CD14-positive monocyte (primary cell): ENCODE results near the gene GLDC. TPM values are rescaled to one million over a fixed set of nuclear protein-coding genes. Genes with fewer than 3 reads are reported as not detected.

ENCODE experiments used
- DNase-seq, 3 donors: peaks; one replicate each; pipeline ENCODE4 v3.0.0-alpha.2; 2011 to 2022
- H2AFZ ChIP-seq: 2 replicates; pipeline ENCODE4 v1.6.0; 2012; ENCODE audit warnings: mild to moderate bottlenecking, low read depth, low read length, inconsistent platforms; ENCODE audit not compliant: insufficient read depth, poor library complexity, severe bottlenecking
- H3K27ac ChIP-seq, 2 donors: 1 replicate in 1 of 2; 2 replicates in 1 of 2; pipeline ENCODE4 v1.5.1; 2012 to 2013; ENCODE audit warnings: low read length in 2 of 2, control low read depth in 1 of 2, inconsistent platforms in 1 of 2, low read depth in 1 of 2, mild to moderate bottlenecking in 1 of 2
- H3K27me3 ChIP-seq, 2 donors: one replicate each; pipeline versions ENCODE4 v1.6.0 to v1.6.1; 2011 to 2013; ENCODE audit warnings: low read length in 2 of 2; ENCODE audit not compliant: control insufficient read depth in 2 of 2, insufficient read depth in 2 of 2
- H3K36me3 ChIP-seq, 2 donors: replicated peaks in 1 of 2; 1 replicate in 1 of 2; 2 replicates in 1 of 2; pipeline versions ENCODE4 v1.5.1 to v1.6.1; 2012 to 2013; ENCODE audit warnings: low read length in 2 of 2, control low read depth in 1 of 2, inconsistent platforms in 1 of 2, mild to moderate bottlenecking in 1 of 2; ENCODE audit not compliant: insufficient read depth in 2 of 2, control insufficient read depth in 1 of 2
- H3K4me1 ChIP-seq, 2 donors: 1 replicate in 1 of 2; 2 replicates in 1 of 2; pipeline versions ENCODE4 v1.5.1 to v1.6.1; 2012 to 2013; ENCODE audit warnings: low read length in 2 of 2, control low read depth in 1 of 2, inconsistent platforms in 1 of 2, mild to moderate bottlenecking in 1 of 2, moderate library complexity in 1 of 2; ENCODE audit not compliant: insufficient read depth in 2 of 2, control insufficient read depth in 1 of 2
- H3K4me2 ChIP-seq: replicated peaks from 2 replicates; pipeline ENCODE3; 2012; ENCODE audit warnings: low read length, moderate library complexity, mild to moderate bottlenecking; ENCODE audit not compliant: poor library complexity, severe bottlenecking; ENCODE audit errors: extremely low read depth
- H3K4me3 ChIP-seq, 3 experiments: fragments of 200-600 bp in 1 of 3; sonication (generic) in 1 of 3; replicated peaks in 1 of 3; 1 replicate in 2 of 3; 2 replicates in 1 of 3; pipeline ENCODE4 v1.5.1; 2011 to 2013; ENCODE audit warnings: low read length in 3 of 3, mild to moderate bottlenecking in 3 of 3, control low read depth in 2 of 3, low read depth in 2 of 3, inconsistent platforms in 1 of 3, moderate library complexity in 1 of 3
- H3K79me2 ChIP-seq: 2 replicates; pipeline ENCODE4 v1.6.0; 2012; ENCODE audit warnings: mild to moderate bottlenecking, control low read depth, inconsistent platforms, low read length, moderate library complexity; ENCODE audit not compliant: insufficient read depth
- H3K9ac ChIP-seq: 2 replicates; pipeline ENCODE4 v1.6.0; 2017; ENCODE audit warnings: low read length, mild to moderate bottlenecking; ENCODE audit not compliant: insufficient read depth, poor library complexity, severe bottlenecking
- H3K9me3 ChIP-seq, 2 donors: replicated peaks in 1 of 2; 1 replicate in 1 of 2; 2 replicates in 1 of 2; pipeline versions ENCODE4 v1.5.1 to v1.6.1; 2012 to 2013; ENCODE audit warnings: low read length in 2 of 2, control low read depth in 1 of 2; ENCODE audit not compliant: control insufficient read depth in 1 of 2, insufficient read depth in 1 of 2
- H4K20me1 ChIP-seq: 2 replicates; pipeline ENCODE4 v1.6.0; 2012; ENCODE audit warnings: mild to moderate bottlenecking, low read length, control low read depth, moderate library complexity; ENCODE audit not compliant: insufficient read depth
- H3K27ac Mint-ChIP-seq, 7 donors: one replicate each; pipeline ENCODE4 v1.8.0; 2020; ENCODE audit warnings: mild to moderate bottlenecking in 7 of 7, mixed read lengths in 7 of 7, moderate library complexity in 6 of 7, inconsistent platforms in 2 of 7
- H3K27me3 Mint-ChIP-seq, 3 donors: one replicate each; pipeline ENCODE4 v1.8.0; 2021 to 2022; ENCODE audit warnings: low read depth in 3 of 3, mild to moderate bottlenecking in 3 of 3, mixed read lengths in 3 of 3, moderate library complexity in 3 of 3, inconsistent platforms in 1 of 3
- H3K36me3 Mint-ChIP-seq, 2 donors: one replicate each; pipeline ENCODE4 v1.8.0; 2020; ENCODE audit warnings: mixed read lengths in 2 of 2, inconsistent platforms in 1 of 2, mild to moderate bottlenecking in 1 of 2
- H3K4me1 Mint-ChIP-seq: one replicate; pipeline ENCODE4 v1.8.0; 2020; ENCODE audit warnings: mild to moderate bottlenecking, mixed read lengths
- H3K4me3 Mint-ChIP-seq, 2 donors: one replicate each; pipeline ENCODE4 v1.8.0; 2020; ENCODE audit warnings: mild to moderate bottlenecking in 2 of 2, mixed read lengths in 2 of 2, moderate library complexity in 1 of 2
- H3K9me3 Mint-ChIP-seq, 7 donors: one replicate each; pipeline ENCODE4 v1.8.0; 2020 to 2022; ENCODE audit warnings: mixed read lengths in 7 of 7, mild to moderate bottlenecking in 6 of 7, moderate library complexity in 6 of 7, inconsistent platforms in 2 of 7
- WGBS: methylation state at CpG from one replicate; pipeline ENCODE4 v1.1.5; 2013; ENCODE audit warnings: missing lambda C conversion rate; ENCODE audit not compliant: insufficient coverage; 5-methylcytosine and 5-hydroxymethylcytosine counted together
- intact Hi-C, 2 donors: fragments of 100-400 bp; cut with micrococcal nuclease; formaldehyde crosslinking; loops; one replicate each; pipeline versions ENCODE4 v1.15.0 to v1.15.1; 2023
- polyA plus RNA-seq, 3 donors: library from polyadenylated mRNA; depleted of rRNA in 1 of 3; unstranded in 2 of 3; stranded (reverse) in 1 of 3; fragments of 300-500 nt in 2 of 3; fragments of >200 nt in 1 of 3; fragmentation: Illumina TruSeq in 2 of 3; gene quantifications; 1 replicate in 2 of 3; 2 replicates in 1 of 3; pipeline ENCODE4 v1.2.3, GENCODE V29; 2012 to 2021
- TF ChIP-seq, protein P1 (sequence below): fragments of 200-600 bp; IDR thresholded peaks from one replicate; pipeline ENCODE4 v1.8.0; 2022; ENCODE audit warnings: antibody characterized with exemption, mild to moderate bottlenecking

The GLDC gene
- polyA plus RNA-seq, 3 donors, result not detected

DNA sequence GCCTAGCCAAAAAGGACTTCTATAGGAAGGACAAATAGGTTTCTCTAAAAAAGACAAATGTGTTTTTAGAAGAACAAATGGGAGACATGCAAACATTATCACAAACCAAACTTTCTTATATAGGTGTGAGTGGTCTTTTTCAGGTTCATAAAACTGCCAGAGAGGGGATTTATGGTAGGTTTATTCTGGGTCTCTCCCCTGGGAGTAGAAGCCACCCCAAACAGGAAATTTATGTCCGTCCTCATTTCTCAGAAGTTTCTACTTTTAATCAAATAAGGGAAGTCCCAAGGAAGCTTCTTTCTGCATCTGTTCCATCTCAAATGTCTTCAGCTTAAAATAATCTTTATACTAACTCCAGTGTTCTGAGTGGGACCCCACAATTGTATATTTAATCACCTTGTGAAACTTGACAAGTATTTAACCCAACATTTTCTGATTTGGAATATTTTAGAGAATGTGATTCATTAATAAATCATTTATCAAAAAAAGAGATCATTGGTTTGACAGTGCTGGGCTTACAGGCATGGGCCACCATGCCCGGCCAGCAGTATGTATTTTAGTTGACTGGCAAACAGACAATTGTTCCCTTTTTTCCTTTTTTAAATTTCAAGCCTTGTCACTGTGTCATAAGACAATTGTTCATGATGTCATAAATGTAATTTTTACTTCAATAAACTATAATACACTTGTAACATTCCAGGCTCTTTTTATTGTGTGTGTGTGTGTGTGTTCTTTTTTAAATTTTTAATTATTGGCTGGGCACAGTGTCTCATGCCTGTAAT lies 44.6 kb upstream of the GLDC start:
- H3K4me1 Mint-ChIP-seq, result peaks cover 15% of the 10 kb centered on the region
- peak overlapping the region; percentile 36 to 75 for H3K27ac ChIP-seq

DNA sequence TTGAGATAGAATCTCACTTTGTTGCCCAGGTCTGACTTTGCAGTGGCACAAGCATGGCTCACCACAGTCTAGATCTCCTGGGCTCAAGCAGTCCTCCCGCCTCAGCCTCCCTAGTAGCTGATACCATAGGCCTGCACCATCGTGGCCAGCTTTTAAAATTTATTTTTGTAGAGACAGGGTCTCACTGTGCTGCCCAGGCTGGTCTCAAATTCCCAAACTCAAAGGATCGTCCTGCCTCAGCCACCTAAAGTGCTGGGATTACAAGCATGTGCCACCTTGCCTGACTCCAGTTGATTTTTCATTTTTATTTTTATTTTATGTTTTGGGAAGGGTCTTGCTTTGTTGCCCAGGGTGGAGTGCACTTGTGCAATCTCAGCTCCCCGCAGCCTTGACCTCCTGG lies 41.7 kb upstream of the GLDC start:
- no peaks in the 10 kb centered on the region for H3K9me3 Mint-ChIP-seq
- peak overlapping the region in 1 of 7 donors; percentile 55 for H3K27ac Mint-ChIP-seq
- H3K9me3 ChIP-seq, result no peaks in the 10 kb centered on the region
- no peaks in the 10 kb centered on the region for H3K27me3 ChIP-seq
- intact Hi-C loops, result loop anchor here in 1 of 2 donors (10.0 kb wide), 1 partner anchor 102 kb away; no protein-coding TSS in a partner anchor
- peaks cover 0 to 8% of the 10 kb centered on the region in 2 donors for H3K36me3 Mint-ChIP-seq
- H3K4me3 ChIP-seq, result no peak overlapping the region
- no peak overlapping the region for H3K4me3 Mint-ChIP-seq
- peaks cover 30 to 36% of the 10 kb centered on the region in 2 donors for H3K4me1 ChIP-seq
- H3K4me1 Mint-ChIP-seq, result peaks cover 32% of the 10 kb centered on the region
- H3K36me3 ChIP-seq, result no peaks in the 10 kb centered on the region
- no peak overlapping the region for H2AFZ ChIP-seq
- H4K20me1 ChIP-seq, result no peaks in the 10 kb centered on the region
- TF ChIP-seq, protein P1, sequence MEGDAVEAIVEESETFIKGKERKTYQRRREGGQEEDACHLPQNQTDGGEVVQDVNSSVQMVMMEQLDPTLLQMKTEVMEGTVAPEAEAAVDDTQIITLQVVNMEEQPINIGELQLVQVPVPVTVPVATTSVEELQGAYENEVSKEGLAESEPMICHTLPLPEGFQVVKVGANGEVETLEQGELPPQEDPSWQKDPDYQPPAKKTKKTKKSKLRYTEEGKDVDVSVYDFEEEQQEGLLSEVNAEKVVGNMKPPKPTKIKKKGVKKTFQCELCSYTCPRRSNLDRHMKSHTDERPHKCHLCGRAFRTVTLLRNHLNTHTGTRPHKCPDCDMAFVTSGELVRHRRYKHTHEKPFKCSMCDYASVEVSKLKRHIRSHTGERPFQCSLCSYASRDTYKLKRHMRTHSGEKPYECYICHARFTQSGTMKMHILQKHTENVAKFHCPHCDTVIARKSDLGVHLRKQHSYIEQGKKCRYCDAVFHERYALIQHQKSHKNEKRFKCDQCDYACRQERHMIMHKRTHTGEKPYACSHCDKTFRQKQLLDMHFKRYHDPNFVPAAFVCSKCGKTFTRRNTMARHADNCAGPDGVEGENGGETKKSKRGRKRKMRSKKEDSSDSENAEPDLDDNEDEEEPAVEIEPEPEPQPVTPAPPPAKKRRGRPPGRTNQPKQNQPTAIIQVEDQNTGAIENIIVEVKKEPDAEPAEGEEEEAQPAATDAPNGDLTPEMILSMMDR, result no peak
- H3K79me2 ChIP-seq, result peaks cover 11% of the 10 kb centered on the region
- no peak overlapping the region for H3K27ac ChIP-seq
- no peak for DNase-seq
- 100% methylated on average over 1 of the region's 4 CpGs for WGBS
- H3K9ac ChIP-seq, result no peak overlapping the region
- no peak overlapping the region for H3K4me2 ChIP-seq
- no peaks in the 10 kb centered on the region for H3K27me3 Mint-ChIP-seq

More for the DNA sequence above, 44.6 kb upstream of the GLDC start:
- H3K36me3 ChIP-seq, result no peaks in the 10 kb centered on the region
- Mint-ChIP-seq H3K4me3 (peak overlapping the region in 1 of 2 donors; percentile 41), H3K36me3 (peaks cover 0 to 8% of the 10 kb centered on the region in 2 donors), H3K9me3 (no peaks in the 10 kb centered on the region), H3K27me3 (no peaks in the 10 kb centered on the region), H3K27ac (peak overlapping the region; percentile 75 to 92 (median 77))
- no peaks in the 10 kb centered on the region for H3K9me3 ChIP-seq
- H3K4me1 ChIP-seq, result peaks cover 6 to 13% of the 10 kb centered on the region in 2 donors
- no peak overlapping the region for H3K9ac ChIP-seq
- DNase-seq, result peak; percentile 32 to 39 (median 35)
- TF ChIP-seq, protein P1, result no peak
- no peaks in the 10 kb centered on the region for H3K79me2 ChIP-seq
- H3K4me2 ChIP-seq, result no peak overlapping the region
- no peak overlapping the region for H2AFZ ChIP-seq
- H4K20me1 ChIP-seq, result no peaks in the 10 kb centered on the region
- no peak overlapping the region for H3K4me3 ChIP-seq
- no CpG with 5 or more reads among the region's 2 CpGs for WGBS
- intact Hi-C loops, result loop anchor here in 1 of 2 donors (10.0 kb wide), 1 partner anchor 105 kb away; no protein-coding TSS in a partner anchor
- H3K27me3 ChIP-seq, result no peaks in the 10 kb centered on the region
